Activated T-cell treated with anti-CD3 and anti-CD28 coated beads, Interleukin-2, amount 50 U/mL, for 24 hours (primary cell): ENCODE measurements around the gene IL1RL1.
A peak's percentile ranks its signal among the peaks of the same experiment; 100 is the strongest.

Source experiments
- DNase-seq: peaks from one replicate; pipeline ENCODE4 v3.0.0-alpha.2; 2020
- H3K27ac Mint-ChIP-seq: 2 replicates; pipeline ENCODE4 v1.8.0; 2020; ENCODE audit warnings: mild to moderate bottlenecking, mixed read lengths
- H3K27me3 Mint-ChIP-seq: 2 replicates; pipeline ENCODE4 v1.8.0; 2020; ENCODE audit warnings: mixed read lengths
- H3K36me3 Mint-ChIP-seq: 2 replicates; pipeline ENCODE4 v1.8.0; 2020; ENCODE audit warnings: low read depth, mixed read lengths
- H3K4me1 Mint-ChIP-seq: 2 replicates; pipeline ENCODE4 v1.8.0; 2020; ENCODE audit warnings: low read depth, mixed read lengths
- H3K4me3 Mint-ChIP-seq: 2 replicates; pipeline ENCODE4 v1.8.0; 2020; ENCODE audit warnings: mild to moderate bottlenecking, moderate library complexity, mixed read lengths
- H3K9me3 Mint-ChIP-seq: 2 replicates; pipeline ENCODE4 v1.8.0; 2020; ENCODE audit warnings: mixed read lengths

IL1RL1 gene

GRCh38 chr2:102358496-102358895 is 47.1 kb downstream of the IL1RL1 start:
- Mint-ChIP-seq H3K36me3 (peaks cover 64% of the 10 kb centered on the region), H3K9me3 (peaks cover 3% of the 10 kb centered on the region), H3K4me1 (peaks cover 78% of the 10 kb centered on the region), H3K27me3 (no peaks in the 10 kb centered on the region), H3K27ac (peak overlapping the region; percentile 54), H3K4me3 (peak overlapping the region; percentile 98)
- no peak for DNase-seq

GRCh38 chr2:102359527-102359926 is 48.2 kb downstream of the IL1RL1 start:
- DNase-seq = no peak
- Mint-ChIP-seq H3K36me3 (peaks cover 74% of the 10 kb centered on the region), H3K4me3 (peak overlapping the region; percentile 98), H3K4me1 (peaks cover 87% of the 10 kb centered on the region), H3K27me3 (no peaks in the 10 kb centered on the region), H3K27ac (peak overlapping the region; percentile 52), H3K9me3 (peaks cover 10% of the 10 kb centered on the region)

GRCh38 chr2:102361632-102362241 is 50.4 kb downstream of the IL1RL1 start:
- Mint-ChIP-seq H3K4me1 (peaks cover 92% of the 10 kb centered on the region), H3K9me3 (peaks cover 30% of the 10 kb centered on the region), H3K36me3 (peaks cover 88% of the 10 kb centered on the region), H3K27me3 (no peaks in the 10 kb centered on the region), H3K4me3 (peak overlapping the region; percentile 52), H3K27ac (peak overlapping the region; percentile 37)
- DNase-seq = no peak

GRCh38 chr2:102365763-102366162 is 54.4 kb downstream of the IL1RL1 start:
- Mint-ChIP-seq H3K36me3 (peaks cover 97% of the 10 kb centered on the region), H3K27me3 (no peaks in the 10 kb centered on the region), H3K9me3 (peaks cover 42% of the 10 kb centered on the region), H3K27ac (peak overlapping the region; percentile 97), H3K4me1 (peaks cover 92% of the 10 kb centered on the region), H3K4me3 (no peak overlapping the region)
- DNase-seq = no peak

GRCh38 chr2:102366406-102367112 is 55.2 kb downstream of the IL1RL1 start:
- no peaks in the 10 kb centered on the region for H3K27me3 Mint-ChIP-seq
- DNase-seq = no peak
- peaks cover 98% of the 10 kb centered on the region for H3K36me3 Mint-ChIP-seq
- peak overlapping the region; percentile 47 for H3K4me3 Mint-ChIP-seq
- peaks cover 42% of the 10 kb centered on the region for H3K9me3 Mint-ChIP-seq
- H3K27ac Mint-ChIP-seq = peak overlapping the region; percentile 97
- H3K4me1 Mint-ChIP-seq = peaks cover 88% of the 10 kb centered on the region

- Mint-ChIP-seq H3K4me3 (peak overlapping the region; percentile 62), H3K9me3 (peaks cover 42% of the 10 kb centered on the region), H3K27ac (peak overlapping the region; percentile 97), H3K36me3 (peaks cover 97% of the 10 kb centered on the region), H3K4me1 (peaks cover 85% of the 10 kb centered on the region), H3K27me3 (no peaks in the 10 kb centered on the region)
- no peak for DNase-seq
Measured at GRCh38 chr2:102367331-102367971, 56.1 kb downstream of the IL1RL1 start.

GRCh38 chr2:102368461-102369109 is 57.2 kb downstream of the IL1RL1 start:
- Mint-ChIP-seq H3K36me3 (peaks cover 97% of the 10 kb centered on the region), H3K4me1 (peaks cover 75% of the 10 kb centered on the region), H3K4me3 (peak overlapping the region; percentile 62), H3K27me3 (no peaks in the 10 kb centered on the region), H3K9me3 (peaks cover 38% of the 10 kb centered on the region), H3K27ac (peak overlapping the region; percentile 97)
- peak; percentile 58 for DNase-seq

GRCh38 chr2:102369866-102370265 is 58.5 kb downstream of the IL1RL1 start:
- H3K9me3 Mint-ChIP-seq = peaks cover 28% of the 10 kb centered on the region
- no peak for DNase-seq
- no peak overlapping the region for H3K27ac Mint-ChIP-seq
- no peaks in the 10 kb centered on the region for H3K27me3 Mint-ChIP-seq
- H3K4me1 Mint-ChIP-seq = peaks cover 65% of the 10 kb centered on the region
- peaks cover 97% of the 10 kb centered on the region for H3K36me3 Mint-ChIP-seq
- no peak overlapping the region for H3K4me3 Mint-ChIP-seq

- DNase-seq = no peak
- peaks cover 92% of the 10 kb centered on the region for H3K36me3 Mint-ChIP-seq
- H3K9me3 Mint-ChIP-seq = peaks cover 20% of the 10 kb centered on the region
- peaks cover 36% of the 10 kb centered on the region for H3K4me1 Mint-ChIP-seq
- no peak overlapping the region for H3K4me3 Mint-ChIP-seq
- peak overlapping the region; percentile 13 for H3K27ac Mint-ChIP-seq
- no peaks in the 10 kb centered on the region for H3K27me3 Mint-ChIP-seq
Measured at GRCh38 chr2:102376052-102376591, 64.8 kb downstream of the IL1RL1 start.

GRCh38 chr2:102383722-102384121 is 72.4 kb downstream of the IL1RL1 start:
- no peaks in the 10 kb centered on the region for H3K27me3 Mint-ChIP-seq
- H3K36me3 Mint-ChIP-seq = peaks cover 94% of the 10 kb centered on the region
- no peak overlapping the region for H3K27ac Mint-ChIP-seq
- no peak for DNase-seq
- H3K4me3 Mint-ChIP-seq = no peak overlapping the region
- H3K9me3 Mint-ChIP-seq = peaks cover 23% of the 10 kb centered on the region
- peaks cover 13% of the 10 kb centered on the region for H3K4me1 Mint-ChIP-seq

- no peak overlapping the region for H3K27ac Mint-ChIP-seq
- no peak overlapping the region for H3K4me3 Mint-ChIP-seq
- peaks cover 93% of the 10 kb centered on the region for H3K36me3 Mint-ChIP-seq
- no peak for DNase-seq
- H3K4me1 Mint-ChIP-seq = peaks cover 19% of the 10 kb centered on the region
- H3K9me3 Mint-ChIP-seq = peaks cover 23% of the 10 kb centered on the region
- H3K27me3 Mint-ChIP-seq = no peaks in the 10 kb centered on the region
Measured at GRCh38 chr2:102385522-102385921, 74.2 kb downstream of the IL1RL1 start.

GRCh38 chr2:102386004-102386403 is 74.6 kb downstream of the IL1RL1 start:
- Mint-ChIP-seq H3K9me3 (peaks cover 23% of the 10 kb centered on the region), H3K27me3 (no peaks in the 10 kb centered on the region), H3K36me3 (peaks cover 91% of the 10 kb centered on the region), H3K4me1 (peaks cover 21% of the 10 kb centered on the region), H3K27ac (no peak overlapping the region), H3K4me3 (no peak overlapping the region)
- no peak for DNase-seq

- H3K27ac Mint-ChIP-seq = no peak overlapping the region
- no peak overlapping the region for H3K4me3 Mint-ChIP-seq
- H3K4me1 Mint-ChIP-seq = peaks cover 31% of the 10 kb centered on the region
- H3K36me3 Mint-ChIP-seq = peaks cover 90% of the 10 kb centered on the region
- no peaks in the 10 kb centered on the region for H3K27me3 Mint-ChIP-seq
- DNase-seq = no peak
- peaks cover 19% of the 10 kb centered on the region for H3K9me3 Mint-ChIP-seq
Measured at GRCh38 chr2:102386867-102387541, 75.6 kb downstream of the IL1RL1 start.
